NOMO-1 treated with dmso at 0.1 percent for 144 hours (cell line): ENCODE results near the gene ADD1.

Experiments used
- DNase-seq: peaks from one replicate; lab custom pipeline; 2025; ENCODE audit not compliant: unreplicated experiment; lab: John Stamatoyannopoulos, UW

Gene ADD1

GRCh38 chr4:2962614-2963174 is 119.0 kb downstream of the ADD1 start:
- no peak for DNase-seq

GRCh38 chr4:2963175-2963965 is 119.7 kb downstream of the ADD1 start, which contains the start of the genes GRK4 and NOP14:
Gene GRK4 (plus strand): TSS chr4:2963571. CDS start chr4:2964071, 500 bp downstream.
Gene NOP14 (minus strand): TSS chr4:2963406. CDS start chr4:2963319, 87 bp downstream.
- peak; percentile 91 for DNase-seq

- no peak for DNase-seq
Observed at GRCh38 chr4:2963966-2964471, 120.4 kb downstream of the ADD1 start.

DNA sequence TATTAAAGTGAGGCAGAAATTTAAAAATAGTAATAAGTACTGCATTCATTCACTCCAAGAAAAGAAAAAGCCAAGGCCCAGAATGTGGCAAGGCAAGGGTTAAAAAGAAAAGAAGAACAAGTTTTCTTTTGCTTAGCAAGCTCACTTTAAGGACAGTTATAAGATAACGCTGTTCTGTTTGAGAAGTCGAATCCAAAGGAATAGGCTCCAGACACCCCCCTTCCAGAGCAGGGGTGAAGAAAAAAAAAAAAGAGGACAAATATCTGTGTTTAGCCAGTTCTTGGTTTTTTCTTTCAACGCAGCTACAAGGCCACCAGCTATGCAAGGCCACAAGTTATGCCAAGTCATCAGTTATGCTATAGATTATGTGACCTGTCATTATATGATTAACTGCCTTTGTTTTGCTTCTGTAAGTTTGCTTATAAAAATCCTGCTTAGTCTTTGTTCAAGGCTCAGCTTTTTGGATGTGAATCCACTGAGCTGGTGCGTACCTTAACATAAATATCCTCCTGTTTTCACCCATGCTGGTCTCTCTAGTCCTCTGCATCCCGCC is 121.1 kb downstream of the ADD1 start:
- no peak for DNase-seq

- no peak for DNase-seq
Observed at GRCh38 chr4:2965262-2965661, 121.6 kb downstream of the ADD1 start.

GRCh38 chr4:2968381-2968780 is 124.7 kb downstream of the ADD1 start:
- DNase-seq: no peak

DNA sequence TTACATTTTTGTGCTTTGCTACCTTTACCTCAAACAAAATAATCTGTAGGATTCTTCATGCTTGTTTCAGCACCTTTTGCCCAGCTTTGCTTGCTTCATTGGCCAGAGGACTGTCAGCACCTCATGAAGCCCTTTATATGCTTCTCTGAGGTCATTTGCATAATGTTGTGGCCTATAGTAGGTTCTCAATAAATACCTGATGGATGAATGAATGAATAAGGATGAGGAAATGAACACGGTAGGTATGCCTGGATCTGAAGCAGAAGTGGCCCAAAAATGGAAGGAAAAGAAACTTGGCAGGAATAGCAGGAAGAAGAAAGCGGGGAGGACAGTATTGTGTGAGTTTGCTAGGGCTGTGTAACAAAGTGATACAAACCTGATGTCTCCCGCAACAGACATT is 127.6 kb downstream of the ADD1 start:
- DNase-seq: no peak

DNA sequence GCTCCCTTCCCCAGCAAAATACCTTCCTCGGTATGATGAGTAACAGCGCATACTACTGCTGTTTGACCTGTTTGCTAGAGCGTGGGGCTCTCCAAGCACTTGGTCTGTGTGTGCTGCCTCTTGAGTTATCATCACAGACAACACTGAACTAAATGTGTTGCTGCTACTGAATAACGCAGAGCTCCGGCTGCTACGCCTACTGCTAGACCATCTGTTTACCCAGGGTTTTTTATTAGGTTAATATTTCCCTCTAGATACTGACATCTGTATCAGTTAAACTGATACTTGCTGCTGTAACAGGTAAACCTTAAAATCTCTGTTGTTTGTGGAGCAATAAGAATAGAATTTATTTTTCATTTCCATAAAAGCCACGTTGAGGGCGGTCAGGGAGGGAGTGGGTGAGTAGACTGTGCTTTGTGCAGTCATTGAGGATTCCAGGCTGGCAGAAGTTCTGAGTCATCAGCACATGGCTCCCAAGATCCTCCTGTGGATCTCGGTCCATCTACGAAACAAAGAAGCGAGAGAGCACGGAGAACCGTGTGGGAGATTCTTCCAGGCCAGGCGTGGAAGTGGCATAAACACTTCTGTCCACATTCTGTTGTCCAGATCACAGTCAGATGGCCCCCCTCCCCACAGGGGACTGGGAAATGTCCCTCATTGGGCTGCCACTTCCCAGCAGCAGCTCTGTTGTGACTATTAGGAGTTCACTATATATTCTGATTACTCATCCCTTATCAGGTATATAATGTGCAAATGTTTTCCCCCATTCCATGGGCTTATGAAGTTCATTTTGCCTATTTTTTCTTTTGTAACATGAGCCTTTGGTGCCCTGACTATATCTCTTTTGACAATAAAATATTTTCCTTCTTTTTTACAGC is 133.8 kb downstream of the ADD1 start:
- DNase-seq: no peak
